COR-L47 (cell line): ENCODE data around the gene MAPK1.
"Not testable (repeated sequence)": the region's sequence is repeated elsewhere in the genome, so short reads cannot be mapped to it uniquely, and the experiment has no call there.

Experiments used
- DNase-seq: peaks from one replicate; lab custom pipeline; 2025; lab: John Stamatoyannopoulos, UW

MAPK1 gene

GRCh38 chr22:21790849-21791610 lies 76.4 kb downstream of the MAPK1 start:
- DNase-seq: not testable (repeated sequence)

GRCh38 chr22:21790359-21790758 lies 77.1 kb downstream of the MAPK1 start:
- no peak for DNase-seq

- not testable (repeated sequence) for DNase-seq
Measured at GRCh38 chr22:21787565-21787964, 79.9 kb downstream of the MAPK1 start.

GRCh38 chr22:21780259-21780658 lies 87.2 kb downstream of the MAPK1 start:
- DNase-seq: no peak

GRCh38 chr22:21779444-21779843 lies 88.0 kb downstream of the MAPK1 start:
- DNase-seq: no peak

- no peak for DNase-seq
Measured at GRCh38 chr22:21778705-21779363, 88.6 kb downstream of the MAPK1 start.

- no peak for DNase-seq
Measured at GRCh38 chr22:21771631-21771976, 95.8 kb downstream of the MAPK1 start.

GRCh38 chr22:21768435-21768834 lies 99.0 kb downstream of the MAPK1 start:
- DNase-seq: no peak

- DNase-seq: no peak
Measured at GRCh38 chr22:21766691-21767462, 100.6 kb downstream of the MAPK1 start.

GRCh38 chr22:21765909-21766529 lies 101.4 kb downstream of the MAPK1 start:
- no peak for DNase-seq

GRCh38 chr22:21764038-21764804 lies 103.2 kb downstream of the MAPK1 start:
- DNase-seq: no peak

- no peak for DNase-seq
Measured at GRCh38 chr22:21762712-21763581, 104.5 kb downstream of the MAPK1 start.

- no peak for DNase-seq
Measured at GRCh38 chr22:21761994-21762680, 105.3 kb downstream of the MAPK1 start.

- DNase-seq: no peak
Measured at GRCh38 chr22:21761086-21761485, 106.4 kb downstream of the MAPK1 start.

- no peak for DNase-seq
Measured at GRCh38 chr22:21760640-21761039, 106.8 kb downstream of the MAPK1 start.

- DNase-seq: no peak
Measured at GRCh38 chr22:21759646-21760376, 107.6 kb downstream of the MAPK1 start.

- DNase-seq: no peak
Measured at GRCh38 chr22:21759093-21759492, 108.4 kb downstream of the MAPK1 start.

GRCh38 chr22:21758091-21758864 lies 109.2 kb downstream of the MAPK1 start:
- no peak for DNase-seq

- DNase-seq: no peak
Measured at GRCh38 chr22:21755851-21756284, 111.6 kb downstream of the MAPK1 start.
